Measurements from ENCODE around the gene NDP.

Gene NDP

GRCh38 chrX:43910012-43910411, 63.2 kb downstream of the NDP start:
- H3K9me2 ChIP-seq (replicated peaks; ENCODE audit: insufficient read depth, low read length) = no peaks in the 10 kb centered on the region
- no peak for TF ChIP-seq EZH2phosphoT487 (conservative IDR thresholded peaks at IDR 0.05; ENCODE audit: low read length)
- no peak for TF ChIP-seq CTCF (IDR thresholded peaks at IDR 0.05; ENCODE audit: insufficient read depth, low read length, poor library complexity, severe bottlenecking)
- no peaks in the 10 kb centered on the region for H3F3A ChIP-seq (ENCODE audit: insufficient read depth)
- no peak overlapping the region for H3K9ac ChIP-seq (ENCODE audit: low read length)
- H3K4me3 ChIP-seq (ENCODE audit: insufficient read depth, low read length, poor library complexity, severe bottlenecking) = no peak overlapping the region
- no peak overlapping the region for H3K27ac ChIP-seq (ENCODE audit: low read depth, low read length)
- H4K20me1 ChIP-seq (ENCODE audit: low read depth, low read length) = no peaks in the 10 kb centered on the region
- no peaks in the 10 kb centered on the region for H3K36me3 ChIP-seq (ENCODE audit: low read length)
- no peaks in the 10 kb centered on the region for H3K9me3 ChIP-seq (ENCODE audit: insufficient read depth, low read length)
- no peak overlapping the region for H2AFZ ChIP-seq (ENCODE audit: low read depth, low read length, severe bottlenecking)
- no peaks in the 10 kb centered on the region for H3K79me2 ChIP-seq (ENCODE audit: insufficient read depth, low read length)
- no peak overlapping the region for H3K4me2 ChIP-seq (ENCODE audit: low read depth, low read length, poor library complexity, severe bottlenecking)
- no peaks in the 10 kb centered on the region for H3K27me3 ChIP-seq (ENCODE audit: low read length)

- H3K9ac ChIP-seq (ENCODE audit: low read length) = no peak overlapping the region
- no peaks in the 10 kb centered on the region for H3K9me3 ChIP-seq (ENCODE audit: insufficient read depth, low read length)
- no peak overlapping the region for H3K4me2 ChIP-seq (ENCODE audit: low read depth, low read length, poor library complexity, severe bottlenecking)
- no peaks in the 10 kb centered on the region for H3K9me2 ChIP-seq (replicated peaks; ENCODE audit: insufficient read depth, low read length)
- H3K4me3 ChIP-seq (ENCODE audit: insufficient read depth, low read length, poor library complexity, severe bottlenecking) = no peak overlapping the region
- no peak overlapping the region for H3K27ac ChIP-seq (ENCODE audit: low read depth, low read length)
- no peaks in the 10 kb centered on the region for H3F3A ChIP-seq (ENCODE audit: insufficient read depth)
- no peaks in the 10 kb centered on the region for H3K36me3 ChIP-seq (ENCODE audit: low read length)
- no peak overlapping the region for H2AFZ ChIP-seq (ENCODE audit: low read depth, low read length, severe bottlenecking)
- TF ChIP-seq CTCF (IDR thresholded peaks at IDR 0.05; ENCODE audit: insufficient read depth, low read length, poor library complexity, severe bottlenecking) (no peak), EZH2phosphoT487 (conservative IDR thresholded peaks at IDR 0.05; ENCODE audit: low read length) (no peak)
- H4K20me1 ChIP-seq (ENCODE audit: low read depth, low read length) = no peaks in the 10 kb centered on the region
- H3K27me3 ChIP-seq (ENCODE audit: low read length) = no peaks in the 10 kb centered on the region
- no peaks in the 10 kb centered on the region for H3K79me2 ChIP-seq (ENCODE audit: insufficient read depth, low read length)
Measured at GRCh38 chrX:43909141-43909540, 64.0 kb downstream of the NDP start.

- no peak overlapping the region for H3K4me3 ChIP-seq (ENCODE audit: insufficient read depth, low read length, poor library complexity, severe bottlenecking)
- TF ChIP-seq EZH2phosphoT487 (conservative IDR thresholded peaks at IDR 0.05; ENCODE audit: low read length) = no peak
- no peak for TF ChIP-seq CTCF (IDR thresholded peaks at IDR 0.05; ENCODE audit: insufficient read depth, low read length, poor library complexity, severe bottlenecking)
- no peaks in the 10 kb centered on the region for H3K9me3 ChIP-seq (ENCODE audit: insufficient read depth, low read length)
- no peaks in the 10 kb centered on the region for H3K27me3 ChIP-seq (ENCODE audit: low read length)
- H3K4me2 ChIP-seq (ENCODE audit: low read depth, low read length, poor library complexity, severe bottlenecking) = no peak overlapping the region
- no peaks in the 10 kb centered on the region for H4K20me1 ChIP-seq (ENCODE audit: low read depth, low read length)
- H3K36me3 ChIP-seq (ENCODE audit: low read length) = no peaks in the 10 kb centered on the region
- no peak overlapping the region for H3K9ac ChIP-seq (ENCODE audit: low read length)
- H3F3A ChIP-seq (ENCODE audit: insufficient read depth) = no peaks in the 10 kb centered on the region
- H3K27ac ChIP-seq (ENCODE audit: low read depth, low read length) = no peak overlapping the region
- no peaks in the 10 kb centered on the region for H3K79me2 ChIP-seq (ENCODE audit: insufficient read depth, low read length)
- no peak overlapping the region for H2AFZ ChIP-seq (ENCODE audit: low read depth, low read length, severe bottlenecking)
- H3K9me2 ChIP-seq (replicated peaks; ENCODE audit: insufficient read depth, low read length) = no peaks in the 10 kb centered on the region
Measured at GRCh38 chrX:43899878-43900815, 73.0 kb downstream of the NDP start.
